Measurements from ENCODE around the gene ABLIM2.

DNA sequence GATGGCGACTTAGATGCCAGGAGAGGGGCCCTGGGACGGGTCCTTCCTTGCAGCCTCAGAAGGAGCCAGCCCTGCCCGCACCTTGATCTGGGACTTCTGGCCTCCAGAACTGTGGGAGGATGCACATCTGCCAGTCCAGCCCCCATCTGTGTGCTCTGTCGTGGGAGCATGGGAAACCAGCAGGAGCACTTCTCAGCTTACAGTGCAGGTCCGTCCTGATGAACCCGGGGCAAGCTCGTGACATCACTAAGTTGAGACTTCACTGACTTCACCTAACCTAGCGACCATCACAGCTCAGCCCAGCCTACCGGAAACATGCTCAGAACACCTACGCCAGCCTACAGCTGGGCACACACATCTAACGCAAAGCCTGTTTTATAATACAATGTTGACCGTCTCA lies 38.1 kb downstream of the ABLIM2 start:
- TF ChIP-seq POLR2A (IDR thresholded peaks at IDR 0.05; ENCODE audit: low read depth, low read length) (no peak), ZNF274 (IDR thresholded peaks at IDR 0.05; ENCODE audit: insufficient read depth, insufficient read length) (no peak), CEBPB (IDR thresholded peaks at IDR 0.05; ENCODE audit: borderline replicate concordance in 1 of 2, low read depth in 2 of 2, low read length in 2 of 2) (no peak), RCOR1 (conservative IDR thresholded peaks at IDR 0.05; ENCODE audit: low read depth, low read length) (no peak)
